Anterior cingulate cortex (tissue), 58 donors: Measurements from ENCODE around the gene SV2B.

Source experiments
- DNase-seq, 58 donors: peaks; one replicate each; lab custom pipeline; 2025; lab: John Stamatoyannopoulos, UW

The SV2B gene

DNA sequence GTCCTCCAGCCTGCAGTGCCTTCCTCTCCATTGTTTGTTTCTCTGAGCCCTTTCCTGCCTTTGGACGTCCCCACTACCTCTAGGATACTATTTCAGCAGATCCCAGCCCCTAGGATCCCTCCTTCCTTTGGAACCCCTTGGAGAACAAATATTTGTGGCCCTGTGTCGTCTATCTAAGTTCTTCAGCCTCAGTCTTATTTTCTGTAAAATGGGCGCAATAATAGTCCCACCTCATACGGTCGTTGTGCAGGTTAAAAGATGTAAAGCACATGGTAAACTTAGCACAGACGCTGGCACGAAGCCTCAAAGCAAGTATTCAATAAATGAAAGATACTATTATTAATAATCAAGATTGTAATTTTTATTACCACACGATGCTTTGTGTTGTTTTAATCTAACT lies 122.0 kb downstream of the SV2B start:
- DNase-seq = no peak

DNA sequence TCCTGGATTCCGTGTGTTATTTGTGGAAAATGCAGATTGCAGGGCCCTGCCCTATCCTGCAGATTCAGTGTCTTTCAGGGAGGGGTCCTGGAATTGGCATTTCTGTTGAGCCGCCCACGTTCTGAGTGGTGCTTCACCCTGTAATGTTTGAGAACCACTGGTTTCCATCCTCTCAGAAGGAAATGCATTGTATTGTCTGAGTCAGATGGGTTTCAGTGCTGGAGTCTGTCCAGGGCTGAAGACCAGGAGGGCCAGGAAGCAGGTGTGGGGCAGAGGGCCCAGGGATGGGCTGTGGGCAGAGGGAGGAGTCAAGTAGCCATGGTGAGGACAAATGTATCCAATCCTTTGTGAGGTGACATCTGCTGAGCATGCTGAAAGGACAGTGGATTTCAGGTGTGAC lies 123.8 kb downstream of the SV2B start:
- DNase-seq = no peak

DNA sequence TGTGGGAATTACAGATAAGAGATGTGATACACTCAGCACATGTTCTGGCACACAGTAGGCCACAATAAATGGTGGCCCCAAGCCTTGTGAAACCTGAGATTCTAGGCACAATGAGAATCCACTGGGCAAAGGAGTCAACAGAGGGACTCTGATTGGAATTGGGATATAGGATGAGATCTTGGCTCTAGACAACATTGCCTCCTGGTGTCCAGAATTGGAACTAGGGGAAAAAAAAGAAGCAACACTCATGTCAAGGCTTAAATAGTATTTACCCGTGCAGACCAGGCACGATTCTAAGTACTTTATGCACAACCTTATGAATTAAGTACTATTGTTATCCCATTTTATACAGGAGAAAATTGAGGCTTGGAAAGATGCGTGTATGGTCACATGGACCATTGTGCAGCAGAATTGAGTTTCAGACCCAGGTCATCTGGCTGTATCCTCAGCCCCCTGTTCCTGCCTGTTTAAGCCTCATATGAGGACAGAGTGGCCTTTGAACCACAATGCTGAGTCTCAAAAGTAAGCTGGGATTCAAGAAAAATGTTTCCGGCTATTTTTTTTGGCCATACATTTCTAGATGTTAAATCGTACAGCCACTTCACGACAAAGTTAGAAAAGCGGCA lies 124.8 kb downstream of the SV2B start:
- peak in 2 of 58 donors; percentile 3 to 10 for DNase-seq

DNA sequence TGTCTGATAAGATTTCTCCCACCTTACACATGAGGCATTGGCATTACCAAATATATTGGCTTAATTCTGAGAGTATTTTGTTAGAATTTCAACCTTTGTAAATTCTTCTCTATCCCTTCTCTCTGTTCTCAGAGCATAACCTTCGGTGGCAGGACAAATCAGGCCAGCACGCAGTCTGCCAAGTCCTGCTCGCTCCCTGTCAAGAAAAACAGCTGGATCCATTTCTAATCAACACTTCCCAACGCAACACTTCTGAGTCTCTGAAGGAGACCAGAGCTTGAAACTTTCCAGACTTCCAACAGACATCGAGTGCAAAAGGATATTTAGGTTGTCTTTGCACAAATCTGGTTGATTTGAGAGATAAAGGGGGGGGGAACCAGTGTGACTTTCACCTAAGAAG lies 125.7 kb downstream of the SV2B start:
- no peak for DNase-seq

DNA sequence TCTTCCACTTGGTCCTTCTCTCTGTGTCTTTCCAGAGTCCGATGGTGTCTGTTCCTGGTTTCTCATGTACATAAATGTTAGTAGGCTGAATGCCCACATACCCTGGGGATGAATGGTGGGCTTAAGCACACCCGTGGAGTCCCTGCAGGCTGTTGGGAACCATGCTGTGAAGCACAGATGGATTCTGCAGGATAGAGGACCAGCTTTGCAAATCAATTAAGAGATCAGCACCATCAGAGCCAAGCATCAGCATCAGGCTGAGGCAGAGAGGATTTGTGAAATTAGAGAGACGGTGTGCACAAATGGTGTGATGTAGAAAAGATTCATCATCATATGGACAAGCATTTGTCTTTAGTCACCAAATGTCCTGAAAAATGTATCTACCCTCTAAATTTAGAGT lies 127.1 kb downstream of the SV2B start:
- DNase-seq = no peak

DNA sequence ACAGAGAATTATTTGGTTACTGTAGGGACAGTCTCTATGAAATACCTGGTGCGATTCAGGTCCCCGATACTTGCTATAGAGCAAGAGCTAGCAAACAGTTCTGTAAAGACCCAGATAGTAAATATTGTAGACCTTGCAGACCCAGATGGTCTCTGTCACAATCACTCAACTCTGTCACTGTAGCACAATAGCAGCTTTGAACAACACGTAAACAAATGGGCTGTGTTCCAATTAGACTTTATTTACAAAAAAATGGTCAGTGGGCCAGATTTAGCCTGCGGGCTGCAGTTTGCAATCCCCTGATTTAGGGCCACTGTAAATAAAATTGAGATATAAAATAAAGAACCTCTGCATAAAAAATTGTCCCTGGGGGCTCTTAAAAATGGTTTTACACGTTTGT lies 127.7 kb downstream of the SV2B start:
- no peak for DNase-seq

DNA sequence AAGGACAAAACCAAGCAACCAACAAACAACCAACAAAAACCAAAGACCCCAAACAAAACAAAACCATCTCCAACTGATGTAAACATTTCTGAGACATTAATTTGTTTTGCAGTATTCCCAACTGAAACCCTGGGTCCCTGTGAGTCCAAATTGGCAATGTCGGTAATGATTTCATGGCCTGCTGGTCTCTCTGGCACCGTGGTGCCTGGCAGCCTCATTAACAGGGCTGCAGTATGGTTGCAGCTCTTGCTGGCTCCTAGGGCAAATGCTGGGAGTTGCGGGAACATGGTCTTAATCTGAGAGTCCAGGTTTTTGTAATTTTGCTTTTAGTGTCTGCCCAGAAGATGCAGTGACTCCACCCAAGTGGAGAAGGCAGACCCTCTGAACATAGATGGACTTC lies 128.3 kb downstream of the SV2B start:
- DNase-seq = no peak

DNA sequence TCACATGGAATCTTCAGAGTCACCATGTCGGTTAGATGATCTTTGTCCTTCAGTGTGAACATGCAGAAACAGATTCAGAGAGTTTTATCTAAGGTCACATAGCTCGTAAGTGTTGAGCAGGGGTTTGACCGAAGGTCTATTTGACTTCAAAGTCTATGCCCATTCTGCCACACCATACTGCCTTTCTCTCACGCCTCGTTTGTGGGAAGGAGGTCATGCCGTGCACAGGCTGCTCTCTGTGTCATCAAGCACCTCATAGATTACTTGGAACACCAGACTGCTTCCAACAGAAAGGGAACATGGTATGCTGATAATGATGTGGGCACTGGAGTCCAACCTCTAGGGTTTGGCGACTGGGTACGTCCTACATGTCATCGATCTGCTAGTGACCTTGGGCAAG lies 128.8 kb downstream of the SV2B start:
- no peak for DNase-seq

DNA sequence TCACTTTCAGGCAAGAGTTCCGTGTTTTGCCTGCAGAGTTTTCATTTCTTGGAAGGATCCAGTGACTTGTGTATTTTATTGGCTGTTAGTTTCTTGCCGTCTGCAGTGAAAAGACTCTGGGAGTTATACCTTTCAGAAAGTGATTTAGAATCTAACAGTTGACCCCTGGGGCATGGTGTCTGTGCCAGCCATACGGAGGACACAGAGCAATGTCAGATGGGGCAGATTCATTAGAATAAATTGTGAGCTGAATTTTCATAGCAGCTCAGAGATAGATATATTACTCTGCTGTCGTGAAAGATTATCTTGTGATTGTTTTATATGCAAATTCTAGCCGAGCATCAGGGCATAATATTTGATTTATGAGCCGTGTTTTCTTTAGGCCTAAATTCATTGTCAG lies 131.6 kb downstream of the SV2B start:
- no peak for DNase-seq

DNA sequence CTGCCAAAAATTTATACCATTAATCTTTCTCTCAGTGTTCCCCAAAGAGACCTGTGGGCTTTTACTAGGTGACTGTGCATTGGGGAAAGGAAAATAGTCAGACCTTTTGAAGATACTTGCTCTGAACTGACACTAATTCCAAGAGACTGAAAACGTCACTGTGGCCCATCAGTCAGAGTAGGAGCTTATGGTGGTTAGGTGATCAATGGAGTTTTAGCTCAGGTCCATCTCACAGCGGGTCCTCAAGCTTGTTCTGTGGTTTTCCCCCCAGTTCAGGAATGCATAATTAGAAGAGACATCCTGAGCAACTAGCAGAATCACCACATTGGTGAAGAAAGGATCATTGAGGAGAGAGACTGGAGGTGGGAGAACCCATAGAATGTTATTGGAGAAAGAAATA lies 134.7 kb downstream of the SV2B start:
- no peak for DNase-seq

DNA sequence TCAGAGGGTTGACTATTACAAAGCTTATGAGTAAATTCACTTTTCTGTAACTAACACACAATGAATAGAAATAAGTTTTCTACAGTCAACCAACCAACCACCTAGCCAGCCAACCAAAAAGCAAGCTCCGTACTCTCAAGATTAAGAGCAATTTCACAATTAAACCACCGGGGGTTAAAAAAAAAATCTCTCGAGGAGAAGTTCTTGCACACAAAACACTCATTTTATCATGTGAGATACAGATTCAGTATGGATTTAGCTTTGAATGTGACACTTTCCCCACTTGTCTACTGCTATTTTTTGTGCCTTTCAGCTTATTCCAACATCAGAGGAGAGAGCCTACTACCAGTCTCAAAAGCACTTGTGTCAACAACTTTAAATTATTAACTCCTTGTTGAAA lies 135.3 kb downstream of the SV2B start:
- DNase-seq = no peak

DNA sequence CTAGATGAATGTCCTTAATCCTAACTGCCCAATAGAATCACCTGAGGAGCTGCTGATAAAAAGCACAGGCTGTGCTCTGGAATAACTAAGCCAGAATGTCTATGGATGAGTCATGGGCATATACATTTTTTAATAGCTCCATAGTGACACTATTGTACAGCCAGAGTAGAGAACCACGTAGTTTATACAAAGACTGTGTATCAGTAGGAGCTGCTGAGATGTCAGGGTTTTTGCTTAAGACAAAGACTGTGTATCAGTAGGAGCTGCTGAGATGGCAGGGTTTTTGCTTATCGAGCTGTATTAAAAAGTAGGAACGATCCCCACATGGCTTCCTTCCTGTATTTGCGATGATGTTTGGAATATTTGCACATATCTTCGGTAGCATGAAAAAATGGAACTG lies 137.4 kb downstream of the SV2B start:
- DNase-seq = no peak

DNA sequence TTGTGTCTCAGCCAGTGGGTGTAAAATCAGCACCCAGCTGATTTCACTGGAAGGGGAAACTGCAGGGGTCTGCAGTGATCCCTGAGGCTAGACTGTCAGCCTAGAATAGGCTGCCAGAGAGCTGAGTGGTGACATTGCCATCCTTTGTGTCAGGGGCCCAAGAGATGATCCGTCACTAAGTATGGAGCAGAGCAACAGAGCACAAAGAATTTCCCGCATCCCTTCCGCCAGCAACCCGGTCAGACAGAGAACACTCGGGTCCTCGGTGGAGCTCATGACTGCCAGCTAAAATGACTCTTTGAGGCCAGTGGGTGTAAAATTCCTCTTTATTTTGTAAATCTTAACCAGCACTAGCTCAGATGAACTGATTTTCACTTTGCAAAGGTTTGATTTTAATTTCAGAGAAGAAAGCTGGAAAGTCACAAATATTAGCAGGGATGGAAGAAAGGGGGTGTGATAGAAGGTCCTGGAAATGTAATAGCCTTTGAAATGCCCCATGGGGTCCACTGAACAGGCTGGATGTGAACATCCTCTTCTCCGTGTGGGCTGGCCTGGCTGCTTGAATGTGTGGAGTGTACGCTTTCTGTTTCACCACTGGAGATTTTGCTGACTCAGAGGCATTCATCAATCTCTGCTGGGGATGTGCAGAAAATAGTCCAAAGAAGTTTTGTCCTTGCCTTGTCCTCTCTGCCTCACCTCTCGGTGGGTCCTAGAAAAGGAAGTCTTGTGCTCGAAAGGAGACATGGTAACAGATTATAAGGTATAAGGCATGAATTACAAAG lies 138.8 kb downstream of the SV2B start:
- DNase-seq = no peak

DNA sequence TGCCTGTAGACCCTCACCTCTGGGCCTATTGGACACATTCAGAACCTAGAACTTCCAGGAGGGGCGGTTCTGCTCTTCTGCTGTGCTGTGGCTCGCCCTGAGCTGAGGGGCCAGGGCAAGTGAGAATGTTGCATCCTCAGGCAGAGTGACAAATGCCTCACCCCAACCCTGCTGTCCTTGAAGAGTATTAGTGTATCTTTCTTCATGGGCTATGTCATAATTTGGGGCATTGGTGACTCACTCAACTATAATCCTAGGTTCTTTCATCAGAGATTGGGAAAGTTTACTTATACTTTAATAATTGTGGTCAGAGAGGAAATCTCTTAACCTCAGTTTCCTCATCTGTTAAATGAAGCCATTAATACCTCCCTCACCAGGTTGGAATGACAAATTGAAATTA lies 143.8 kb downstream of the SV2B start:
- DNase-seq = no peak

DNA sequence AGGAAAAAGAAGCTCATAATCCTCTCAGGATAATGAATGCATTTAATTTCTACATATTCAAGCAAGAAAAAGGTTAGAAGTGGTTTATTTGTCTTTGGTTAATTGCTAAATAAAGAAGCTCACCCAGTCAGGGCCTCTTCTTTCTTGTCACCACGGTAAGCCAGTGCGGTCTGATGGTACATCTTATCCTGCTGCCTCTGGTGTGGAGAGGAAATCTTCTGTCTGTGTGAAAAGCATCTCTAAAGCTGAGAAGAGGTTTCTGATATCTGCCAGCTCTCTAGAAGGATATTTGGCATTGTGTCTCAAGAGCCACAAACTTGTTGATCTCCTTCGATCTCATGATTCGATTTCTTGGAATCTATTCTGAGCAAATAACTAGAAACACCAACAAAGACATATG lies 144.9 kb downstream of the SV2B start:
- no peak for DNase-seq

DNA sequence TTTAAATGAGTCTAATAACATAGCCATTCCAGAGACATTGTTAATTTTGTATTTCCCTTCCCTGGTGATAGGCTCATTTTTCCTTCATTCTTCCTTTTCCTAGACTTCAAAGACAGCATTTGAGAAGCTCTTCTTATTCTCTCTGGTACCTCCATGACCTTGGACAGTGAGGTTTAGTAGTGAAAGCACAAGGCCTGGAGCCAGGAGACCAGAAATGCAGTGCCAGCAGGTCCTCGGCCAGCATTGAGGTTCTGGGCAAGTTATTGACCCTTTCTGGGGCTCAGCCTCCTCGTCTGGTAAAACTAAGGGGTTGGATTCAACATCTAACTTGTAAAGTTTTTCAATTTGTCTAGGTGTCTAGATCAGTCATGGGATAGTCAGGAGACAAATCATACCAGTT lies 146.9 kb downstream of the SV2B start:
- no peak for DNase-seq

DNA sequence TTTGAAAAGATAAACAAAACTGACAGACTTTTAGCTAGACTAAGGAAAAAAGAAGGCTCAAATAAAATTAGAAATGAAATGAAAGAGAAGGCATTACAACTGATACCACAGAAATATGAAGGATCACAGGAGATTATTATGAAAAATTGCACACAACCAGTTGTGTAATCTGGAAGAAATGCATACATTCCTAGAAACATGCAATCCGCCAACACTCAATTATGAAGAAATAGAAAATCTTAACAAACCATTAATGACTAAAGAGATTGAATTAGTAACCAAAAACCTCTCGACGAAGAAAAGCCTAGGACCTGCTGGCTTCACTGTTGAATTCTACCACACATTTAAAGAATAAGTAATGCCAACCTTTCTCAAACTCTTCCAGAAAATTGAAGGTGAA lies 149.5 kb downstream of the SV2B start:
- DNase-seq = no peak

DNA sequence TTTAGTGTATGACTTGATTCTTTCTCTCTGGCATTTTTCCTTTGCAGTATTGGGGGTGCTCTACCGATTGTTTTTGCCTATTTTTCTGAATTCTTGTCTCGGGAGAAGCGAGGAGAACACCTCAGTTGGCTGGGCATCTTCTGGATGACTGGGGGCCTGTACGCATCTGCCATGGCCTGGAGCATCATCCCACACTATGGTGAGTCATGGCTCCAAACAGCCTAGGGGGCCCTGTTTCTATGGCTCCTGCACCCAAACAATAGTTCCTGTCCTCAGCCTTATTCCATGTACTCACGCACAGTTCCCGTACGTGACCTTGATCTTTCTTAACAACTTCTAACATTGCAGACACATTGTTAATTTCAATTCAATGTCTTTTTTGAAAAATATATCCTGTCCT lies 152.3 kb downstream of the SV2B start:
- no peak for DNase-seq

DNA sequence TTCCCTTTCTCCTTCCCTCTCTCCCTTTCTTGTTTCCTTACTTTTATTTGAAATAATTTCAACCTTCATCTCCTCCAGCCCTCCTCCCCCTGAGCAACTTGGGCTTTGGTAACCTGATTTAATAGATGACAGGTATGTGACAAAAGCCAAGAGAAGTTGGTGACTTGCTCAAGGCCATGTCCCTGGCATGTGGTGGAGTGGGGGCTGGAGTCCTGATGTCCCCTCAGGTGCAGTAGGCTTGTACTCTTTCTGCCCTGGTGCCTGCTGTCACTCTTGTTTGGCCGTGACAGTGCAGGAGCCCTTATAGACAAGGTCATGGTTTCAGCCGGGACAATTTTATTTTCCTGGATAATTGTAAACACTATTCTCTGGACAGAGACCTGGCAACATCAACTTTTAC lies 152.7 kb downstream of the SV2B start:
- no peak for DNase-seq

DNA sequence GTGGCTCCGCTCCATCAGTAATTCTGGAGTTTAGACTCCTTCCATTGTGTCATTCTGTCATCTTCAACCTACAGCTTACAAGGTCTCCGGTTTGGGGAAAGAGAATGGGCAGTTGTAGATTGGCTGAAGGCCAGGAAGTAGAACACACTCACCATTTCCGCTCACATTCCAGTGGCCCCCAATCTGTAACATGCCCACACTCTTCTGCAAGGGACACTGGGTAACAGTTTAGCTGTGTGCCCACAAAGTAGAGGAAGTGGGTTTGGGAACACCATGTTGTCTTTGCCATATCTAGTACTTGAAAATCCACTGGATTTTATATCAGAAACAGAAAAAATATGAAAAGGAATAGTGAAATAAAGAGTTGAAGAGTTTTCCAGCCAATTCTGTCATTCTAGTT lies 153.5 kb downstream of the SV2B start:
- DNase-seq = no peak

DNA sequence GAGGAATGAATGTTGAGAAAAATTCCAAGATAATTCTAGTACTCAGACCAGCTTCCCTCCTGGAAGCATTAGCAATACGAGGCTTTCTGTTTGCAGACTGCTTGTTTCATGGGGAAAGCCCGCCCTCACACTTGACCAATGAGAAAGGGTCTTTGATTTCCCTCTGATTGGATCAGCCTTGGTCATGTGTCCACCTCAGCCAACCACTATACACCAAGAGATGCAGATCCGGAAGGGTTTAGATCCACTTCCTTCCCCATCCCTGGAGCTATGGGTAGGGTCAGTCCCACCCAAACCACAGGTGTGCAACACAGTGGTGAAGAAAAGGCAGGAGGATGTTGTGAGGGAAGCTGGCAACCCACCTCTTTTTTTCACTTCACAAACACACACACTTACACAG lies 154.7 kb downstream of the SV2B start:
- DNase-seq = no peak

DNA sequence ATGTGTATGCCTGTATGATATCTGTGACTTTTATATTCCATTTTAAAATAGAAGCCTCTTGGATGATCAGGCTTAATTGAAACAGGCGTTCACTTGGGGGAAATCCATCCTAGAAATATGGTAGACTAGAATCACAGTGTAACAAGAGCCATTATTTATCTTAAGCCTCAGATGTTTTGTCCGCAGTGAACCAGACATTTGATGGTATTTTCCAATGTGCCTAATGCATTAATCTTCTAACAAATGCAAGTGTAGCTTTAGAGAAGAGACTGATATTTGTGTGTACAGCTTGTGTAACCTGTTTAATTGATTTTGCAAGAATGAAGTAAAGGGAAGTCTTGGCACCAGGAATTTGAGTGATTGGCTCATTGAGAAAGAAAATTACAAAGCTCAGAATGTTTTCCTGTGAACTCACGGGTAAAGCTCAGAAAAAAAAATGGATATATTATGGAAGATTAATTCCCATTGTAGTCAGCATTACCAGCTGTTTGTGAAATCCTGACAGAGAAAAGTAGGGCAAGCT lies 155.7 kb downstream of the SV2B start:
- DNase-seq = no peak
